Activated CD4-positive, alpha-beta T cell treated with anti-CD3 and anti-CD28 coated beads, Interleukin-2, Interleukin-4, amounts not matched to agents 100 ng/mL and 50 ng/mL, durations not matched to agents 16 hours and 8 hours (primary cell): Measurements from ENCODE around the gene PLEKHA1.

Experiments used
- DNase-seq: peaks from one replicate; pipeline ENCODE4 v3.0.0-alpha.2; 2020; ENCODE audit warnings: low spot score

PLEKHA1 gene

DNA sequence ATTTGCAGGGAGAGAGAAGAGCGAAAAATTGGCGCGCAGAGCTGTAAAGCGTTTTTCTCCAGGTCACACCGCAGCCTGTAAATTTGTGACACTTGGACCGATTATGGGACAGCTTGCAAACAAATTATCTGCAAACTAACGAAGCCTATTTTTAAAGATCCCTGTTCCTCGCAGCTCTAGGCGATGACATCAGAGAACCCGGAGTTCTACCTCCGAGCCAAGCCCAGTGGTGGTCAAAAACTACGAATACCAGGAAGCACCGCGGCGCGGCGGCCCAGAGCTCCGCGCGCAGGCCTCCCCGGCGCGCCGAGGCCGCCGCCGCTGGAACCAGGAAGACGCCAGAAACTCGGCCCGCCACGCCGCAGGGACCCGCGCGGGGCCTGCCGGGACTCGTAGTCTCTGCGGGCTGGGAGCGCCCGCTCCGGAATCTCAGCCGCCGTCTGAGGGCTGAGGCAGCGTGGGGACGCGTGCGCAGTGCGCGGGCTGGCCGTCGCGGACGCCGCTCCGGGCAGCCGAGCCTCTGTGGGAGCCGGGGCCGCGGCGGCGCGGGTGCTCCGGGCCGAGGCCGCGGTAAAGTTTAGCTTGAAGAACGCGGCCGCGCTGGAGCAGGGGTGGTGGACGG is at the start of gene PLEKHA1:
TSS of gene PLEKHA1 (plus strand) at position 472 of the 622 bp plus-strand sequence. CDS start 18,493 bp downstream, outside the sequence.
- DNase-seq: peak; percentile 88

DNA sequence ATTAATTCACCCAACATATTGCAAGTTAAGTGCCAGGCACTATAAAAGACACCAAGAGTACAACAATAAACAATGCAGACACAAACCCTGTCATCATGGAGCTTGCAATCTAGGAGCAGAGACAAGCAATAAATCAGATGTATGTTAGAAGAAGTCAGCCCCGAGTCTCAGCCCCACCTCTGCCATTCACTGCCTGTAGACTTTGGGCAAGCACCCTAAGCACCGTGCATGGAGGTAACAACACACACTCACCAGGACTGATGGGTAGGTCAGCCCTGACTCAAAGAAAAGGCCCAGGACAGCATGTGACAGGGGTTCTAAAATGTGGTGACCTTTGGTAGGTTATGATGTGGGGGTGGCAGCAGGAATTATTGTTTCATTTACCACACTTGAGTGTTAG is 49.3 kb upstream of the PLEKHA1 start:
- no peak for DNase-seq

DNA sequence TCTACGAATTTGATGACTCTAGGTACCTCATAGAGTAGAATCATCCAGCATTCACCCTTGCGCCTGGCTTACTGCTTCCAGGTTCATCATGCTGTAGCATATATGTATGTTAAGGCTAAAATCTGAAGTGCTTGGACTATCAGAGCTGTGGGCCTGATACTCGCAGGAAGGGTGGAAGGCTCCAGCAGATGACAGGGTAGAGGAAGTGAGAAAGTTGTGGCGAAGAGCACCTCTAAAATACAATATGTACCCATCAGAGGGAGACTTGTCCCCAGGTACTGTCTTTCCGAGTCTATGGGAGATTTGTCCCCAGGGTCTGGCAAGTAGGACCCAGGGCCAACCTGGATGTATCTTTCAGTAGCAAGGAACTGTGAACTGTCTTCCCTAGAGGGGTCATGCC is 48.1 kb upstream of the PLEKHA1 start:
- DNase-seq: no peak

DNA sequence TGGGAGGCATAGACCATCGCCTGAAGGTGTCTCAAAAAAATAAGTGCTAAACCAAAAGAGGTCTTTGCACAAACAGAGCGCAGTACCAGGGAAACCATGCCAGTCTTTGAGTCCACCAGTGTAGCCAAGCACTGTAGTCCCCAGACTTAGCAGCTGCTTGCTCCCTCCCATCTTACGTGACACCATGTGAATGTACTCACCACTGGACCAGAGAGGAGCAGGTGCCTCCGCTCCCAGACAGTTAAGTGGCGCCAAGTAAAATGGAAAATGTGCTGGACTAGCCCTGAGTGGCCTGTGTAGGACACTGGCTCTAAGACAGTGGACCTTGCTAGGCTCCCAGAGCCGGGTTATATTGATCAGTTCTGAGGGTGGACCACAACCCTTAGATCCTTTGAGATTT is 47.7 kb upstream of the PLEKHA1 start:
- no peak for DNase-seq

DNA sequence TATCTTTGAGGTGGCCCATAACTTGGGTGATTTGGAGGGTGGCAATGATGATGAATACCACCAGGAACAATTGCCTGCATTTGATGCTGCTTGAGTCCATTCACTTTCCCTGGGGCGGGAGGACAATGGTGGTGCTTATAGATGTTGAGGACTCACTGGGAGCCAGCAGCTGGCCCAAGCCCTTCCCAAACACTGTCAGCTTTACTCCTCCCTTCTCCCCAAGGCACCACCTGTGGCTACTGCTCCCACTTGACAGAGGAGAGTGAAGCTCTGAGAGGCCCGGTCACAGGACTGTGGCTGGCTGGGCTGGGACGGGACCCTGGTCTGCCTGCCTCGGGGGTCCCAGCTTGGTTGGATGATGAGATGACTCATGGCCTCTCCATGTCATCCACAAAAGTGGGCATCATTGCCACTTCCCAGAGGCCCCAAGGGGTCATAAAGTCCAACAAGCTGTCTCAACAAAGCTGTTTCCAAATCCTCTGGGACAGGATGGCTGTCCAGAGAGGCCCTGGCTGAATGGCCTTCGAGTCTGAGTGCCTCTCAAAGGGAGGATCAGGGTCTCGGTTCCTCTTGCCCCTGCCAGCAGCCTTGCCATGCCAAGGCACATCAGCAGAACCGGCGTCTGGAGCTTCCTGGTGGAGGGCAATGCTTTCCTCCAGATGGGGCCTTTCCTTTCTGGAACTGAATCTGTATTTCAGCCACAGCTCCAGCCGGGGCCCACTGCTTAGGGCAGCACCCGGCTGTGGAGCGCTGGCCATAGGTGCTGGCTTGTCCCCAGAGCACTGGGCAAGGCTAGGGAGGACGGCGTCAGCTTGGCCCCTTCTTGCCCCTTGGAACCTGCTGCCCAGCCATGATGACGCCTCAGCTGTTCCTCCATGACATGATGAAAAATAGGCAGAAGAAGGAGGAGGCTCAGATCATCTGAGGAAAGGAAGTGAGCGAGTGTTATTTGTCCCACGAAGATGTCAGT is 47.0 kb upstream of the PLEKHA1 start:
- DNase-seq: no peak

DNA sequence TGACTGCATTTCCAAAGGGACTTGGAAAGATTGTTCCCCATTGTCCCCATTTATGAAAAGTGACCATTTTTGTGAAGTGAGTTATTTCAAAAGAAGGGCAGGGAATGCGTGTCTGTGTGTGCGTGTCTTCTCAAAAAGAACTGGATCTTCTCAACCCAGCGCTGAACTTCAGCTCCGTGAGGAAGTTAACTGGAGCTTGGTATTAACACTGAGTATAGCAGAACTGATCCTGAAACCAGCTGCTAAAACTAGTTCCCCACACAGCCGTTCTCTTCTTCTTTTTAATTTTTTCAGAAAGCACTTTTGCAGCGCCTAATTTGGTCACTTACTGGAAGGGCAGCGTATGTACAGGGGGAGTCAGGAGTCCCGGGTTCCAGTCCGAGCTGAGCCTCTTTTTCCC is 45.8 kb upstream of the PLEKHA1 start:
- no peak for DNase-seq

DNA sequence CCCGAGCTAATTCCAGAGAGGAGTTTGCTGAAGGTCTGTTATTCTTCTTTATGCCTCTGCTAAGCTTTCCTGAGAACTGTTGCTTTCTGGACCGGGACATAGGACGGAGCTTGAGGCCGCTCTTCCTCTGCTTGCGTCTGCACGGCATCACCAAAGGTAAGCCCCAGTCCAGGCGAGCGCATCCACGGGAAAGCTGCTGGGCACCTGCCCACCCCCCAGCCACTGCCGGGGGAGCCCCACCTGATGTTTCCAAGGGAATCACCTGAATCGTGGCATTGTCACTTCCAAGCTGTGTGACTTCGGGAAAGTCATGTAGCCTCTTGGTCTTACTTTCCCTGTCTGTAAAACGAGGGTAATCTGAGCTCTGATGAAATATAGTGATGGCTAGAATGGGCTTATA is 45.1 kb upstream of the PLEKHA1 start:
- no peak for DNase-seq

DNA sequence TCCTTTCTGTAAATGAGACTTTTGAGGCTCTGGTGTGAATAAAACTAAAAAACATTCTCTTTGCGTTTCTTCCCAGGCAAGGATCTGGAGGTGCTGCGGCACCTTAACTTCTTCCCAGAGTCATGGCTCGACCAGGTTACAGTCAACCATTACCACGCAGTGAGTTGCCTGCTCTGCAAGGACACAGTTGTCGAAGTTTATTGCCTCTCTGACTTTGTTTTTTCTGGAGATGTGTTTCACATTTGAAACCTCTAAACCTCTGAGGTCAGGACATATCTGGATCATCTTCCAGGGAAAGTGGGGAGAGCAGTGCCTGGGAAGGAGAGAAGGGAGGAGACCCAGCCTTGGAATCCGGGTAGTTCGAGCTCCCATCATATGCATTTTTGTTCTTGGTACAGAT is 43.4 kb upstream of the PLEKHA1 start:
- DNase-seq: no peak

DNA sequence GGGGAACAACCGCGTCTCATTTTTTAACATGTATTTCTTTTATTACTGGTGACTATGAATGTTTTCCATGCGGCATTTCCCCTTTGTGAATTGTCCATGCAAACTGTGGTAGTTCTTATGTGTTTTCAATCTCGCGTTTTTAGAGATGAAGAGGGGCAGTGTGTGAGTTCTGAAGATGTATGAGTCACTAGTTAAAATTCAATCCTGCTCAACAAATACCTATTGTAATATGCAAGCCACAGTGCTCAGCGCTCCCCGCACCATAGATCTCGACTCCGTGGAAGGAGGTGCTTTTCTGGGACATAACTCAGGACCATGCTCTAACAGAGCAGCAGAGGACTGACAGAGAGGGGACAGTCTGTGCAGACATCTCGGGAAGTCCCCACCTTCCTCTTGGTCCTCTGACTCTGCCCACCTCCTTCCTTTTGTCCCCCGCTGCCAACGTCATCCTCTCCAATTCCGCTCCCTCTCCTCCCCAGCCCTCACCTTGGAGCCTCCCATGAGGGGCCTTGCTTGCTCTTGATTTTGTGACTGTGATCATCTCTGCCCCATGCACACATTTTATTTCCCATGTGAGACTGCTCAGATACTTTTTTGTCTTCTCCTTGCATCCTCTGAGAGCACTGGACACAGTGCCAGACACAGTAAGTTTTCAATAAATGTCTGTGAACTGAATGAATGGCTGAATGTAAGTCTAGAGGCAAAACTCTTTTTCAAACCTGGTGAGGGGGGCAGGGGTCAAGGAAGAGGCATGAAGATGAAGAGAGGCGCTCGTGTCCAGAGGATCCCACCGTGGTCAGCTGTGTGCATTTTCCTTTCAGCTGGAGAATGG is 42.7 kb upstream of the PLEKHA1 start:
- no peak for DNase-seq

DNA sequence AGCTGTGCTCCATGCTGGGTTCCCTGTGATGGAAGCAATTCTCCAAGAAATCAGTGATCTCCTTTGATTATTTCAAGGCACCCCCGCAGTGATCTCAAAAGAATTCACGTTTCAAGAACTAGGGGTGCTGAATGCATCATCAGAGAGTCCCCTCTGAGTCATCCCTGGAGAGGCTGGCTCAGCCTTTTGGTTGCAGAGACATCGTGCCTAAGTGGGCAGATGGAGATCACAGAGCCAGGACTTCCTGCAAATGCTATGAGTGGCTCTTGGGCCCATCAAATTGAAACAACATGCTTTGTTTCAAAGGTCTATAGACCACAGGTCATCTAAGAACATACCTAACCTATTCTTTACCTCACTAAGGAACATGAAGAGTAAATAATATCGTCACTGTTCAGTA is 41.5 kb upstream of the PLEKHA1 start:
- peak; percentile 58 for DNase-seq

DNA sequence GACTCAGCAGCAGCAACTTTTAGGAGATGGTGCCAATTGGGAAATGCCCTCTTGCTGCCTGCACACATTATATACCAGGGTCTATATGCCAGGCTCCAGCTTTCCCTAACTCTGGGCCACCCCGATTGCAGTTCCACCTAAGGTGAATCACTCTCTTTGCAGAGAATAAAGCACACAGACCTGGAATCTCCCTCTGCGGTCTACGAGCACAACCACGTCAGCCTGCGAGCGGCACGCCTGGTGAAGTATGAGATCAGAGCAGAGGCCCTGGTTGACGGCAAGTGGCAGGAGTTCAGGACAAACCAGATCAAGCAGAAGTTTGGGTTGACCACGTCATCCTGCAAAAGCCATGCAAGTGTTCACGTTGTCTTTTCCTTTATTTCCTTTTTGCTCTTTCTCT is 38.2 kb upstream of the PLEKHA1 start:
- DNase-seq: no peak

DNA sequence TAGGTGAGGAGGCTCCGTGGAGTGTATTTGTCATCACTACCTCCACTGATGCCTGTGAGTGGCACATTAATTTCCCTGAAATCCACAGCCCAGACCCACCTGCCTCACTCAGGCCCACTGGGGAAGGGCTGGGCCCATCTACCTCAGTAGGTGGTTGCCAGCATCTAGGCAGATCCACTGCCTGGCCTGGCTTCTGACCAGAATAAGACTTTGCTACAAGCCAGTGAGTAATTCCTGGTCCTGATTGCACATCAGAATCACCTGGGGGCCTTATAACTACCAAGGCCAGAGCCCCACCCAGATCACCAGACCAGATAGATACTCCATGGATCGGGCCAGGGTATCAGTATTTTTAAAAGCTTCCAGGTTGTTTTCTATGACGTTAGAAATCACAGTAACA is 37.5 kb upstream of the PLEKHA1 start:
- DNase-seq: no peak

DNA sequence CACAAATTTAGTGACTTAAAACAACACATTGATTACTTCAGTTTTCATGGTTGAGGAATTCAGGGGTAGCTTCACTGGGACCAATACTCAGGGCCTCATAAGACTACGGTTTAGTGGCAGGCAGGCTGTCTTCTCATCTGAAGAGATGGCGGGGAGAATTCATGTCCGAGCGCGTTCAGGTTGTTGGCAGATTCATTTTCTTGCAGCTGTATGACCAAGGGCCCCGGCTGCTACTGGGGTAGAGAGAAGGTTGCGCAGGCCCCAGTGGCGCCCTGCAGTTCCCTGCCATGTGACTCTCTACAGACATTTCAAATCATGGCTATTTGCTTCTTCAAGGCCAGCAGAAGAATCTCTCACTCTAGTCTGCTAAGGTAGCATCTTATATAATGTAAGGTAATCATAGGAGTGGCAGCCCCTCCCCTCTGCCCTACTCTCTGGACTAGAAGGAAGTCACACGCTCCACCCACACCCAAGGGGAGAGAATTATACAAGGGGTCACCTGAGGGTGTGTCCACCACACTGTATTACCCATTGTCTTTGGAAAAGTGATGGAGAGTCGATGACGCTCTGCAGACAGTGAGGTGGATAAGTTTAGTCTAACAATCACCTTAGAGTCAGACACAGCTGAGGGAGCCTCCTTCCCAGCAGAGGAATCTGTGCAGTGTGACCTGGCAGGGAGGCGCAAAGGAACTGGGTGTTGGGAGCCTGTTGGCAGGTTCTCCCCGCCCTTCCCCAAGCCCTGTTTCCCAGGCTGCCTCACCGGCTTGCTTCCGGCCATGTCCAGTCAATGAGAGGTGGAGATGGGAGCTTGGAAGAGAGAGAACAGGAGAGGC is 35.7 kb upstream of the PLEKHA1 start:
- no peak for DNase-seq

DNA sequence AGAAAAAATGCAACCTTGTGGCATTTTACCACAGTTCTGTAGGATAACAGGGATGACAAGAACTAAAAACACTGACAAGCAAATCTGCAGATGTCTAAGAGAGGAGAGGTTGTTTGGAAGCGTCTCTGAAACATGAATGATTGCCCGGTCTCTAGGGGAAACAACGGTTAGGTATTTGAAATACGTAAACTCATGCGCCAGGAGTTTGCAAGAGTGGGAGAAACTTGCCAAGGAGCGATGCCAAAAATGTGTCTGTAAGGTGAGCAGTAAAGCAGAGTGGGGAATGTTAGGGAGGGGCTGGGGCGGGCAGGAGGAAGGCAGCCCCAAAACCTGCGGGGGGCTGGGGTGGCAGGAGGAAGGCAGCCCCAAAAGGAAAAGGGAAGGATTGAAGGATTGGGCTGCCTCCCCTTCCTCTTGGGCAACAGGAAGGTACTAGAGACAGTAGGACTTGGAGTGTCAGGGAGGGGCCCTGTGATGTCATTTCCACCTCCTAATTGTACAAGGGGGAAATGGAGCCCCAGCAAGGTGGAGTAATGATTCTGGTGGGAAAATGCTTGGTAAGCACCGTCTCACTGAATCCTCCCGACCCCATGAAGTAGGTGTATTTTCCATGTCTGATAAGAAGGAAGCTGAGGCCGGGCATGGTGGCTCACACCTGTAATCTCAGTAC is 33.2 kb upstream of the PLEKHA1 start:
- no peak for DNase-seq

DNA sequence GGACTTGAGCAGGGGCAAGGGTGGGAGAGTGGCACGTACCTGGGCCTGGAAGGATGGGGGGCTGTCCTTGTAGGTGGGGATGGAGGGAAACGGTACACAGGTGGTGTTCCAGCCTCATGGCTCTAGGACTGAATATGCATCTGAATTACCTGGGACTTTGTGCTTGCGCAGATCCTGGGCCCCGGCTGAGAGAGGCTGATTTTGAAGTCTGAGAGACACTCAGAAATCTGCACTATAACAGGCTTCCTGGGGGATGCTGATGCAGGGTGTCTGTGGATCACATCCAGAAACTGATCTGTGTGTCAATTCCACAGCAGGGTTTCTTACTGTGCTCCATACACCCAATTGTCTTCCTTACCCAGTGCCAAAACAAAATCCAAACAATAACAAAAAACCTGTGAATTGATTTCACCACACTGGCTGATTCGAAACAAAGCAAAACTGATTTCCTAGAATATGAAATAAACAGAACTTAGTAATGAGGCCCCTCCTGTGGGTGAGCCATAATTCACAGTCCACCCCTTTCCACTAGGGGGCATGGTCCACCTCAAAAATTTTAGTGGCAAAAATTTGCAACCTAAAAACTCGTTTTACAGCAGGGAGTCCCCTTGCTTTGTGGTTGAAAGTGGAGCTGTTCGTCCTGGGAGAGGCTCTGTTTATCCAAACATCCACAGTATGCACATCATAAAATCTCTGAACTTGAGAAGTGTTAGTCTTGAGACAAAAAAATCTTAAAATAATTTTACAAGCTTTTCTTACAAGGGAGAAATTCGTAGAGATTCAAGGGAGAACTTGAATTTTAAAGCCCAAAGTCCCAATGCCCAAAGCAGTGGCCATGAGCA is 32.0 kb upstream of the PLEKHA1 start:
- DNase-seq: peak; percentile 46

DNA sequence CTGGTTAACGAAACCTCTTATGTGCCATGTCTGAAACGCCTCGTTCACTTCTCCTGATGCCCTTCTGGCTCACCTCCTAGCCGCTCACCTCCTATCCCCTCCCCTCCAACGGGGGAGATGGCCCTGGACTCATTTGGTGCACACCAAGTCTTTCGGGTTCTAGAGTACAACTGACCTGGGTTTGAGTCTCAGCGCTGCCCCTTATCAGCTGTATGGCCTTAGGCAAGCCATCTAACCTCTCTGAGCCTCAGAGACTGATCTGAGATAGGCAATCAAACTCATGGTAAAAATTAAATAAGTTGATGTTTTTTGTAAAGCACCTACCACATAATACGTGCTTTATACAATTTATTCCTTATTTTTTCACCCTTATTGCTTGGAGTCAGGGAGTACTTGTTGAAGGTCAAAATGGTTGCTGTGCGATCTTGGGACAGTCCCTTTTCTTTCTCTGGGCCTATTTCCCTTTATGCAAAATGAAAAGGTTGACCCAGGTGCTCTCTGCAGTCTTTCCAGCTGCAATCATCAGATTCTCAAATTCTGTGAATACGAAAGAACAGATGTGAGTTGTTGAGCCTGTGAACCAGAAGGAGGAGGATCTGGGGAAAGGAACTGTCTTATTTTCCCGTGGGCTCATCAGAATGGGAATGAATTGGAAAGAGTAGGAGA is 31.2 kb upstream of the PLEKHA1 start:
- DNase-seq: no peak

DNA sequence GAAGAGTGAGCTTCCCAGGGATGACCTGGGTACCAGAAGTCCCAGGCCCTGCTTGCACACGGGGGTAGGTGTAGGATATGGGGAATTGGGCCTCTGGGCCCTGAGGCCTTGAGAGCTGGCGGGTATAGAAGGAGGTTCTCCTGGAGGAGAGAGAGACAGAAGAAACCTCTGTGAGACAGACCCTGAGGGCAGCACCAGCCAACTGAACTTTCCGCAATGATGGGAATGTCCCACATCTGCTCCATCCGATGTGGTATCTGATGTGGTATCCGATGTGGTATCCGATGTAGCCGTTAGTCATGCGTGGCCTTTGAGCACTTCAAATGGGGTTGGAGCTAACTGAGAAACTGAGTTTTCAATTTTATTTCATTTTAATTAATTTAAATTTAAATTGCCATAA is 30.6 kb upstream of the PLEKHA1 start:
- DNase-seq: no peak

DNA sequence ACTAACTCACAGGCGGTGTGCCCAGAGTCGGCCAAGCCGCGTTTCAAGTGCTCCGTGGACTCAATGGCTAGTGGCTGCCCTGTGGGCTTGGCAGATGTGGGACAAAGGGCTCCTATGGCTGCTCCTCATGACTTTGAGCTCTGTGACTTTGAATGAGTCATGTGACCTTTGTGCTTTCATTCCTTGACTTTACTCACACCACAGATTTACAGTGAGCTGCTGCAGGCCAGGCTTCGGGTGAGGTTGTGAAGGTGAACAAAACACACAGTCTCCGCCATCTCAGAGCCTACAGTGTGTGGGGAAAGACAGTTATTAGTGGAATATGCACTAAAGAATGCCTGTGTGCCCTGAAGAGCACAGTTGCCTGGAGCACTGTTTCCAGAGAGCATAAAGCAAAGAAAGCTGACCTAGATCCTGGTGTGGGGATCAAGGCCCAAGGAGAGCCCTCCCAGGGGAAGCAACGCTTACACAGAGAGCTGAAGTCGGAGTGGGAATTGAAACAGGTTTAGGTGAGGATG is 29.7 kb upstream of the PLEKHA1 start:
- no peak for DNase-seq

DNA sequence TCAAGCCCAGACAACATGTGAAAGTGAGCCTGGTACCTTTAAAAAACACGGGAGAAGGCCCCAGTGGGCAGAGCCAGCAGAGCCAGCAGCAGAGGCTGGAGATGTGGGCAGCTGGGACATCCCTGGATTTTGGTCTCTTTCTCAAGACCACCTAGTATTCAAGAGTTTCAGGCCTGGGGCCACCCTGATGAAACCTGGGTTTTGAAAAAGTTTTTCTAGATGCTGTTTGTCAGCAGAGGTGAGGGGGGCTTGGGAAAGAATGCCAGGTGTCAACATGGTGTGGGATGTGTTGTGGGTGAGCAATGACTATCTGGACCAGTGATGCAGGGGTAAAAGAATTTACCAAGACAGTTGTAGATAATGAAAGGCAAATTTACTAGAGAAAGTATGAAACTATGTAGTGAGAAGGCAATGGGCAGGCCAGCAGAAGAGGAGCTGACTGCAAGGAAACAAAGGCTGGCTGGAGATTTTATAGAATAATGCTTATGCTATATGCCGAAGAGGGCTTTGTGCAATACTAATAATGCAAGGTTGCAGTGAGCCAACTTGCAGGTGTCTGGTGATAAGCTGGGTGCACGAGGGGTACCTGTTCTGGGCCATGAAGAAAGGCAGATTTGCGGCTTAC is 28.1 kb upstream of the PLEKHA1 start:
- no peak for DNase-seq
